Measurements from ENCODE around the gene CHKA.

The CHKA gene

DNA sequence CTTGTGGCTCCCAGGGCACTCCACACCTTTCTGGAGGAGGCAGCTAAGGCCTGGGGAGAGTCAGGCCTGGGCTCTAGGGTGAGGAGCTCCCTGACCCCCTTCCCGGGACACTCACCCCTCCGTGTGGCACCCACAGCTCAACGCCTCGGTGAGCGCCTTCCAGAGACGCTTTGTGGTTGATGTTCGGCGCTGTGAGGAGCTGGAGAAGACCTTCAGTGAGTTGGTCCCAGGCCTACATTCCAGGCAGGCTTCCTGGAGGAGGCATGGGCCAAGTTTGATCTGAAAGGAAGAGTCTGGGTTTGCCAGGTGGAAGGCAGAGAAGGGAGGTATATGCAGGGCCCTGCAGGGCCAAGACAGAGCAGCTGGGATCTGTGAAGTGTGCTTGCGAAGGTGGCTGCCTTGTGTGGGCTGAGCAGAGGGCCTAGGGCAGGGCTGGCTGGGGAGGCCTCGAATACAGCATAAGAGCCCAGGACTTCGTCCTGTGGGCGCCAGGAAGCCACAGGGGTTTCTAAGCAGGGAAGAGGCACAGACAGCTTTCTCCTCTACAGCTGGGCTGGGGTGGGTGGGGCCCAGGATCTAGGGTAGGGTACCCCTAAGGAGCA is 79.5 kb downstream of the CHKA start:
- no peak overlapping the region for H3K4me3 ChIP-seq (ENCODE audit: low read length)
- no peaks in the 10 kb centered on the region for H3K9me3 ChIP-seq (ENCODE audit: insufficient read depth, low read depth, low read length)
- H3K27me3 ChIP-seq (ENCODE audit: insufficient read depth, low read length), result no peaks in the 10 kb centered on the region
- H3K4me1 ChIP-seq (ENCODE audit: insufficient read depth, low read length), result peaks cover 15% of the 10 kb centered on the region; the same call in 1 of the 2 replicates
- H3K9ac ChIP-seq (ENCODE audit: low read depth, low read length), result no peak overlapping the region
- 0 out of 2 replicates have a peak overlapping the region, but pooled peaks have one; percentile 13 for H3K27ac ChIP-seq (ENCODE audit: low read depth, low read length)
- H3K36me3 ChIP-seq (ENCODE audit: insufficient read depth, low read length), result no peaks in the 10 kb centered on the region
- WGBS, result 90% methylated on average over 12 of the region's 12 CpGs

DNA sequence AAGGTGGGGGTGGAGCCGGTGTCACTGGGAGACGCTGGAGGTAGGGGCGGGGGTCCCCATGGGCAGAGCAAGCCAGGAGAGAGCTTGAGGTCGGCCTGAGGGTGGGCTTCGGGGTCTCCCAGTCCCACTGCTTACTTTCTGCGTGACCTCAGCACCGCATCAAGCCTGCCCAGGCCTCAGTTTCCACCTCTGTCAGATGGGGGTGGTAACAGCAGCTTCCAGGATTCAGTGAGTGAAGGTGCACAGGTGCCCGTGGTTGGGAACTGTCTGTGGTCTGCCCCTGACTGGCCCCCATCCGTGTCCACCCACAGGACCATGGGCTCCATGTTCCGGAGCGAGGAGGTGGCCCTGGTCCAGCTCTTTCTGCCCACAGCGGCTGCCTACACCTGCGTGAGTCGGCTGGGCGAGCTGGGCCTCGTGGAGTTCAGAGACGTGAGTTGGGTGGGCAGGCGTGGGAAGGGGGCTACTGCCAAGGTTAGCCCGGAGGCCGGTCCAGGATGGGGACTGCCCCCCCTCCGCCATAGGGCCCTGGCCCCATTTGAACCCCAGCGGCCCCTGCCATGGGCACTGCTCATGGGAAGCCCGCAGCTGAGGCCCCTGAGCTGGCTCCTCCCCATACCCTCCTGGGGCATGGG is 80.1 kb downstream of the CHKA start:
- 92% methylated on average over 23 of the region's 23 CpGs for WGBS
- Histone ChIP-seq H3K27me3 (ENCODE audit: insufficient read depth, low read length) (no peaks in the 10 kb centered on the region), H3K9me3 (ENCODE audit: insufficient read depth, low read depth, low read length) (no peaks in the 10 kb centered on the region), H3K27ac (ENCODE audit: low read depth, low read length) (no peak overlapping the region; the same call in 1 of the 2 replicates), H3K4me3 (ENCODE audit: low read length) (no peak overlapping the region), H3K4me1 (ENCODE audit: insufficient read depth, low read length) (peaks cover 15% of the 10 kb centered on the region; the same call in 1 of the 2 replicates), H3K36me3 (ENCODE audit: insufficient read depth, low read length) (no peaks in the 10 kb centered on the region), H3K9ac (ENCODE audit: low read depth, low read length) (0 out of 2 replicates have a peak overlapping the region, but pooled peaks have one; percentile 42)

DNA sequence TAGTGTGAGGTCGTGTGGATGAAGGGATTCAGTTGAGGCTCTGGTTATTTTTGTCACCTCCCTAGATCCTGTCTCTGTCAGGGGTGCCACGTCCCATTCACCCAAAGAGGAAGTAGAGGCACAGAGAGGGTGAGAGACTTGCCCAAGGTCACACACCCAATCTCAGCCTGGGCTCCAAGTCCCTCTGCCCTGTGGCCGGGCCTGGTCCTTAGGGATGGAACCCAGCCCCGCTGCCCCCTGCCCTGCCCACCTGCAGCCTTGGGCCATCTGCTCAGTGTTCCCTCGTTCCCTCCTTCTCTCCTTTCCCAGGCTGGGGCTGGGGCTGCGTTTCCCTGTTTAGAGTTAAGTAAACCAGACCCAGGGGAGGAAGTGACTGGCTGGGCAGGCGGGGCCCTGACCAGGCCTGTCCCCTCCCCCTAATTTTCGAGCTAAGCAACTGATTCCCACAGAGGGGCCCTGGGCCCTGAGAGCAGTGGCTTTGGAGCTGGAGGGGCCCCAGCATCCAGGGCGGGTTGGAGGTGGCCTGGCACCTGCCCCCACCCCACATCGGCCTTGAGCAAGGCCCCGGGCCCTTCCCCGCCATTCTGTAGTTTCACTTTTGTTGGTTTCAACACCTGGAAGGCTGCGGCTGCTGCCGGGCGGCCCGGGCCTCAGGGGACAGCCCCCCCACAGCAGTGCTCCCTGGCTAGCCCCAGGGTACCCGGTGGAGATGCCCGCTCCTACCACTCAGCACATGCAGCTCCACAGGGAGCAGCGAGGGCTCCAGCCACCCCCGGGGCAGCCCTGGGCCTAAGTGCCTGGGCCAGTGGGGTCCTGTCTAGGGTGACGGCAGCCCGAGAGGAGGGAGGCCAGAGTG is 80.9 kb downstream of the CHKA start:
- Histone ChIP-seq H3K36me3 (ENCODE audit: insufficient read depth, low read length) (peaks cover 3% of the 10 kb centered on the region; the same call in 1 of the 2 replicates), H3K4me3 (ENCODE audit: low read length) (no peak overlapping the region), H3K27me3 (ENCODE audit: insufficient read depth, low read length) (no peaks in the 10 kb centered on the region), H3K4me1 (ENCODE audit: insufficient read depth, low read length) (peaks cover 15% of the 10 kb centered on the region; the same call in 1 of the 2 replicates), H3K9ac (ENCODE audit: low read depth, low read length) (peak overlapping the region; percentile 42; the same call in 1 of the 2 replicates), H3K9me3 (ENCODE audit: insufficient read depth, low read depth, low read length) (no peaks in the 10 kb centered on the region), H3K27ac (ENCODE audit: low read depth, low read length) (peak overlapping the region; percentile 34; the same call in 1 of the 2 replicates)
- 56% methylated on average over 21 of the region's 22 CpGs for WGBS

DNA sequence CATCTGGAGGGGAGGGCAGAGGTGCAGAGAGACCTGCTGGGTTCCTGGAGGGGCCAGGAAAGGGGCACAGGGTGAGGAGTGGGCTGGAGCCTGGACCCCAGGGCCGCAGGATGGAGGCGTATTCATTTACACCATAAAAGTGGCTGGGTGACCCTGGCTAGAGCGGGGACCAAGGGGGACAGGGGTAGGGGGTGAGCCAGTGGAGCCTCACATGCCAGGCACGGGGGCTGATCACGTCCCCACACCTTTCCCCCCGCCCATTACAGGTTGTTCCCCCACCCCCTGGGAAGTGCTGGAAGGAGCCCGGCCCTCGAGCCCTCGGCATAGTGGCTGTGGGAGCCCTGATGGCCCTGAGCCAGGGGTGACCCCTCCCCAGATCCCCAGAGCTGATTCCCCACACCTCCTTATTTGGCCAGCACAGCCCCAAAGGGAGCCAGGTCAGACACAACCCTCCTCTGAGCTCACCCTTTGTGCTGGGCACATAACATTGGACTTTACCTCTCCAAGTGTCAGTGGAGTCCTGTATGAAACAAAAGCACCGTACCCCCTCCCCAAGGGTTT is 81.6 kb downstream of the CHKA start:
- 51% methylated on average over 9 of the region's 10 CpGs for WGBS
- H3K9ac ChIP-seq (ENCODE audit: low read depth, low read length), result no peak overlapping the region

DNA sequence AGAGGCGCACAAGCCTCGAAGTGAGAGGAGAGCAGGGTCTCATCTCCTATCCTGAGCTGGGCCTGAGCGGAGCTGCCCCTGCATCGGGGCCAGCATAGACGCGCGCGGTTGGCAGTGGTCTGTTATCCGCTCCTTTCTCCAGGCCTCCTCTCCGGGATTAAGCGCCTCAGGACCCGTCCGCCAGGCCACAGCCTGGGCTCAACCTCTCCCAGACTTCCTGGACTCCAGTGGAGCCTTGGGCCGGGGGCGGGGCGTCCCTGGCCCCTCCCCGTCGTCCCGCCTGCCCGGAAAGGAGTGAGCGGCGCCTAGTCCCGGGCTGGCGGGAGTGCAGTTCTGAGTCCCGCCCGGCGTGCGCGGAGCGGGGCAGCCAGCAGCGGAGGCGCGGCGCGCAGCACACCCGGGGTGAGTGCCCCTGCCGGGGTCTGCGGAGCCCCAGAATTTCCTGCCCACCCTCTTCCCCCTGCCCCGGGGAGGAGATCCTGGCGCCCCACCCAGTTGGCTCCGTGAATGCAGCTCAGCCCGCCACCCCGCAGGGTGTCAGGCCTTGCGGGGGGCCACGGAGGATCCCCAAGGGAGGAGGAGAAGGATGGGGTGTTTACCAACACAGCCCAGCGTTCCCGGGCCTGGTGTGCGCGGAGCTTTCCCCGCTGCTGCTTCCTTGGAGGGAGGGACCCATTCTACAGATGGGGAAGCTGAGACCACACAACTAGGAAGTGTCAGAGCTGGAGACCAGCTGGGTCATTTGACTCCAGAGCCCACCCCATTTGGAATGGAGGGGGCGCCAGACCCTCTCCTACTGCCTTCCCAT is 82.3 kb downstream of the CHKA start, which contains the start of gene TCIRG1:
Gene TCIRG1, plus strand, starts transcription at position 308 of the 808 bp plus-strand sequence. CDS start 2,247 bp downstream, outside the sequence.
- Histone ChIP-seq H3K4me3 (ENCODE audit: low read length) (peak within 1 kb of the TSS; percentile 57), H3K9ac (ENCODE audit: low read depth, low read length) (peak within 1 kb of the TSS; percentile 31; the same call in 1 of the 2 replicates), H3K4me1 (ENCODE audit: insufficient read depth, low read length) (peaks cover 15% of the 10 kb centered on the region; the same call in 1 of the 2 replicates), H3K27me3 (ENCODE audit: insufficient read depth, low read length) (no peaks in the 10 kb centered on the region), H3K27ac (ENCODE audit: low read depth, low read length) (peak within 1 kb of the TSS; percentile 45), H3K9me3 (ENCODE audit: insufficient read depth, low read depth, low read length) (no peaks in the 10 kb centered on the region), H3K36me3 (ENCODE audit: insufficient read depth, low read length) (peaks cover 9% of the 10 kb centered on the region)
- 12% methylated on average over 51 of the region's 51 CpGs for WGBS

More for the DNA sequence above, 81.6 kb downstream of the CHKA start:
- Histone ChIP-seq H3K36me3 (ENCODE audit: insufficient read depth, low read length) (peaks cover 5% of the 10 kb centered on the region; the same call in 1 of the 2 replicates), H3K4me3 (ENCODE audit: low read length) (peak overlapping the region; percentile 57), H3K9me3 (ENCODE audit: insufficient read depth, low read depth, low read length) (no peaks in the 10 kb centered on the region), H3K27ac (ENCODE audit: low read depth, low read length) (peak overlapping the region; percentile 34; the same call in 1 of the 2 replicates), H3K4me1 (ENCODE audit: insufficient read depth, low read length) (peaks cover 15% of the 10 kb centered on the region; the same call in 1 of the 2 replicates), H3K27me3 (ENCODE audit: insufficient read depth, low read length) (no peaks in the 10 kb centered on the region)

DNA sequence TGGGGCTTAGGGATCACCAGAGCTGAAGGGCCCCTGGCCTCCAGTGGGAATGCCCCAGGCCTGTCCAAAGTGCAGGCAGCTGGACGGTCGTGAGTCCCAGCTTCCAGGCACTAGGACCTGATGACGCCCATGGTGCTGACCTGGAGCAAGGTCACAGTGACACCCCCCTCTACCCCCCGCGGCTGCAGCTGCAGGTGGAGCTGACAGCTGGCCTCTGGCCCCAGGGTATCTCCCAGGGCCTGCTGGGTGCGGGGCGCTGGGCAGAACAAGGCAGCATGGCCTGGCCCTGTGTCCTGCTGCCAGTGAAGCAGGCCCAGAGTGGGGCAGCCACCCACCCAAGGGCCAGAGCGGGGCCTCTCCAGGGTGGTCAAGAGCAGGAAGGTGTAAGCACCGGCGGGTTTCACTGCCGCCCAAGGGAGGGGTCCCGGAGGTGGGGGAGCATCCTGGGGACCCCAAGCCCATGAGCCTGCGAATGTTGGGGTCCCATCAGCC is 82.9 kb downstream of the CHKA start:
- Histone ChIP-seq H3K27me3 (ENCODE audit: insufficient read depth, low read length) (no peaks in the 10 kb centered on the region), H3K36me3 (ENCODE audit: insufficient read depth, low read length) (peaks cover 15% of the 10 kb centered on the region), H3K4me1 (ENCODE audit: insufficient read depth, low read length) (peaks cover 15% of the 10 kb centered on the region; the same call in 1 of the 2 replicates), H3K9me3 (ENCODE audit: insufficient read depth, low read depth, low read length) (no peaks in the 10 kb centered on the region), H3K4me3 (ENCODE audit: low read length) (peak overlapping the region; percentile 57), H3K27ac (ENCODE audit: low read depth, low read length) (peak overlapping the region; percentile 45), H3K9ac (ENCODE audit: low read depth, low read length) (peak overlapping the region; percentile 31; the same call in 1 of the 2 replicates)
- WGBS, result 48% methylated on average over 13 of the region's 13 CpGs

DNA sequence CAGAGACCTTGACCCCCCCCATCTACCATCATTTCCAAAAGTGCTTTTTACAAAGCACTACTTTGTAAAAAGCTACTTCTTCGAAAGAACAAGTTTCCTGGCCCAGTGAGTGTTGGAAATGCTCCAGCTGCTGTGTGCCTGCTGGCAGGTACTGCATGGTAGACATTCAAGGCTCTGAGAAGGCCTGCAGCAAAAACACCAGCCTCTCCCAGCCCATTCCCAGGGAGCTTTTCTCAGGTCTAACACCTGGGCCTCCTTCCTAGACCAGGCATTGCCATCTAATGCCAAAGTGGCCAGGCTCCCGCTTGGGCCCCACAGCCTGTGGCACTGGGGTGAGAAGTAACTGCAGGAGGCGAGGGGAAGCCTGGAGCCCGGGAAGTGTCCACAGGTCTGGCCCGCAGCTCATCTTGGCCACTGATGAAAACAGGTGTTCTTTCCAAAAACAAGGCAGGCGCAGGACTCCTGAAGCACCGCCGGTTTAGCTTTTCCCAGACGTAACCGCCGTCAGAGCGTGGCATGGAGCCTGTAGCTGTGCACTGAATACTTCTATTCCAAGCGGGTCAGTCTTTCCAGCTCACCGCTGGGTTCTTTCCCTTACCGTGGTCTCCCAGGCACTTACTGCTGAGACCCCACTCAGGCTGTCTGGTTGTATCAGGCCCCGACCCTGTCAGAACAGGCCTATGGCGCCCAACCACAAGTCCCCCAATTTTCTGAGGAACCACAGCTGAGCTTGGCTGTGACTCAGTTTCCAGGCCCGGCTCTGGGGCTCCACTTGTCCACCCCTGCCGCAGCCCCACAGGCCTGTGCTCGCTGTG is 83.6 kb downstream of the CHKA start:
- Histone ChIP-seq H3K9ac (ENCODE audit: low read depth, low read length) (no peak overlapping the region), H3K27ac (ENCODE audit: low read depth, low read length) (peak overlapping the region; percentile 13), H3K27me3 (ENCODE audit: insufficient read depth, low read length) (no peaks in the 10 kb centered on the region), H3K4me3 (ENCODE audit: low read length) (no peak overlapping the region), H3K4me1 (ENCODE audit: insufficient read depth, low read length) (peaks cover 15% of the 10 kb centered on the region; the same call in 1 of the 2 replicates), H3K36me3 (ENCODE audit: insufficient read depth, low read length) (peaks cover 22% of the 10 kb centered on the region), H3K9me3 (ENCODE audit: insufficient read depth, low read depth, low read length) (no peaks in the 10 kb centered on the region)
- WGBS, result 93% methylated on average over 20 of the region's 20 CpGs

DNA sequence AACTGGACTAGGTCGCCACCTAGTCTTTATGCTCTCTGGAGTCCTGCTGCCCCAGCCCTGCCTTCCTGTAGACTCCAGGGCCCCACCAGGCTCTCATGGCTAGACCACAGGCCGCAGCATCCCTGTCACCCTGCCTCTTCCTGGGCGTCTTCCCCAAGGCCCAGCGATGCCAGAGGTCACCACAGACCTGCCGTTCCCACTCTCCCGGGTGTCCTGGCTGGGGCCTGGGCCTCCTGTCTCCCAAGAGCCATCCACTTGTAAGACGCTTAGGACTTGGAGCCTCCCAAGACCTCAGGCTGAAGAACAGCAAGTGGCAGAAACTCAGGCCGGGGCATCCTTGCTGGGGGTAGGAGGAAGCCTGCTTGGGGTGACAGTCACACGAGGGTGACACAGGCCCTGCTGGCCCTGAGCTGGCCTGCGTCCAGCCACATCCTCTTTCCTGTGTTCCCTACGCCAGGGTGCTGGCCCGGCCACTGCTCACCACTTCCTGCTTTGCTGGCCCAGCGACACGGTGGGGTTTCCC is 84.4 kb downstream of the CHKA start:
- Histone ChIP-seq H3K4me1 (ENCODE audit: insufficient read depth, low read length) (peaks cover 18% of the 10 kb centered on the region; the same call in 1 of the 2 replicates), H3K36me3 (ENCODE audit: insufficient read depth, low read length) (peaks cover 29% of the 10 kb centered on the region), H3K27me3 (ENCODE audit: insufficient read depth, low read length) (no peaks in the 10 kb centered on the region), H3K9ac (ENCODE audit: low read depth, low read length) (no peak overlapping the region), H3K27ac (ENCODE audit: low read depth, low read length) (no peak overlapping the region), H3K9me3 (ENCODE audit: insufficient read depth, low read depth, low read length) (no peaks in the 10 kb centered on the region), H3K4me3 (ENCODE audit: low read length) (no peak overlapping the region)
- WGBS, result 88% methylated on average over 14 of the region's 14 CpGs

DNA sequence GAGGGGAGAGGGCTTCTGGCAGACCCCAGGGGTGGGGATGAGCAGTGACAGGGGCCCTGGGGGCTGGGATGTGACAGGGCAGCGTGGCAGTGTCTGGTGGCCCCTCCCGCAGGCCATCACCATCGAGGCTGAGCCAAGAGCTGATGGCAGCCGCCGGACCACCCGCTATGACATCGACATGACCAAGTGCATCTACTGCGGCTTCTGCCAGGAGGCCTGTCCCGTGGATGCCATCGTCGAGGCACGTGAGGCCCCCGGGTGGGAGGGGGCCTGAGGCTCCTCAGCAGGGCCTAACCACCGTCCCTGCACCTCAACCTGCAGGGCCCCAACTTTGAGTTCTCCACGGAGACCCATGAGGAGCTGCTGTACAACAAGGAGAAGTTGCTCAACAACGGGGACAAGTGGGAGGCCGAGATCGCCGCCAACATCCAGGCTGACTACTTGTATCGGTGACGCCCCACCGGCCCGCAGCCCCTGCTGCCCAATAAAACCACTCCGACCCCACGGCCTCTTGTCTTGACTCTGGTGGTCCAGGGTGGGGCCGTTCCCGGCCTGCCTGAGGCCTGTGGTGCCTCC is 85.0 kb downstream of the CHKA start:
- no peak overlapping the region for H3K4me3 ChIP-seq (ENCODE audit: low read length)
- no peaks in the 10 kb centered on the region for H3K9me3 ChIP-seq (ENCODE audit: insufficient read depth, low read depth, low read length)
- peaks cover 29% of the 10 kb centered on the region for H3K36me3 ChIP-seq (ENCODE audit: insufficient read depth, low read length)
- H3K4me1 ChIP-seq (ENCODE audit: insufficient read depth, low read length), result peaks cover 21% of the 10 kb centered on the region; the same call in 1 of the 2 replicates
- 89% methylated on average over 27 of the region's 27 CpGs for WGBS
- H3K9ac ChIP-seq (ENCODE audit: low read depth, low read length), result no peak overlapping the region
- H3K27me3 ChIP-seq (ENCODE audit: insufficient read depth, low read length), result no peaks in the 10 kb centered on the region
- no peak overlapping the region for H3K27ac ChIP-seq (ENCODE audit: low read depth, low read length)

Measured in HUES64 (cell line).